SK-N-SH (cell line): Measurements from ENCODE around the gene PIP4K2B. TPM values are rescaled to one million over a fixed set of nuclear protein-coding genes. Genes with fewer than 3 reads are reported as not detected.

Experiments
- CTCF ChIA-PET: fragments of 300-600, 350-600 bp; formaldehyde crosslinking; extraction: SDS; loops from one replicate; lab custom pipeline; 2021; lab: Yijun Ruan, JAX
- POLR2A ChIA-PET: fragments of 350-600 bp; sonication (Branson Sonifier 250); formaldehyde crosslinking; extraction: SDS; loops from one replicate; lab custom pipeline; 2020; ENCODE audit warnings: antibody characterized with exemption, inconsistent platforms; lab: Yijun Ruan, JAX
- DNase-seq: peaks from one replicate; pipeline ENCODE4 v3.0.0; 2012
- H2AFZ ChIP-seq: fragments of 200-600 bp; sonication (generic); 2 replicates; pipeline ENCODE4 v1.8.1; 2016; ENCODE audit warnings: antibody characterized with exemption, mild to moderate bottlenecking, low read depth
- H3F3A ChIP-seq: fragments of 200-600 bp; sonication (generic); replicated peaks from 2 replicates; pipeline ENCODE3; 2016; ENCODE audit warnings: antibody characterized with exemption, mild to moderate bottlenecking; ENCODE audit not compliant: insufficient read depth
- H3K27ac ChIP-seq, 2 experiments: fragments of 200-500 bp in 1 of 2; fragments of 200-600 bp in 1 of 2; sonication (Bioruptor generic) in 1 of 2; sonication (generic), shearing (Covaris generic) in 1 of 2; 2 replicates each; pipeline versions ENCODE4 v1.5.1 to v1.6.1; 2014 to 2016; ENCODE audit warnings: low read depth in 2 of 2, inconsistent platforms in 1 of 2, low read length in 1 of 2, mild to moderate bottlenecking in 1 of 2, mixed read lengths in 1 of 2
- H3K27me3 ChIP-seq: fragments of 200-600 bp; sonication (generic), shearing (Covaris generic); 2 replicates; pipeline ENCODE4 v1.6.1; 2016; ENCODE audit warnings: mixed run types; ENCODE audit not compliant: insufficient read depth
- H3K36me3 ChIP-seq, 2 experiments: fragments of 200-500 bp in 1 of 2; fragments of 200-600 bp in 1 of 2; sonication (Bioruptor generic) in 1 of 2; sonication (generic) in 1 of 2; replicated peaks in 1 of 2; 2 replicates each; pipeline versions ENCODE3 to v1.5.1; 2014 to 2016; ENCODE audit warnings: low read length in 1 of 2, mild to moderate bottlenecking in 1 of 2; ENCODE audit not compliant: insufficient read depth in 2 of 2, control insufficient read depth in 1 of 2
- H3K4me1 ChIP-seq, 2 experiments: fragments of 200-500 bp in 1 of 2; fragments of 200-600 bp in 1 of 2; sonication (Bioruptor generic) in 1 of 2; sonication (generic), shearing (Covaris generic) in 1 of 2; 2 replicates each; pipeline versions ENCODE4 v1.5.1 to v1.6.1; 2014 to 2016; ENCODE audit warnings: low read depth in 1 of 2, low read length in 1 of 2, mixed run types in 1 of 2; ENCODE audit not compliant: insufficient read depth in 2 of 2, control insufficient read depth in 1 of 2
- H3K4me2 ChIP-seq: fragments of 200-600 bp; sonication (generic), shearing (Covaris generic); 2 replicates; pipeline ENCODE4 v1.6.1; 2017; ENCODE audit warnings: mixed run types
- H3K4me3 ChIP-seq, 2 experiments: fragments of 200-500 bp in 1 of 2; fragments of 200-600 bp in 1 of 2; sonication (Bioruptor generic) in 1 of 2; sonication (generic), shearing (Covaris generic) in 1 of 2; 2 replicates each; pipeline versions ENCODE4 v1.5.1 to v1.8.1; 2014 to 2016; ENCODE audit warnings: low read depth in 2 of 2, inconsistent platforms in 1 of 2, low read length in 1 of 2, mild to moderate bottlenecking in 1 of 2, mixed read lengths in 1 of 2, moderate library complexity in 1 of 2
- H3K79me2 ChIP-seq: fragments of 200-600 bp; sonication (generic); 2 replicates; pipeline ENCODE4 v1.8.1; 2017; ENCODE audit warnings: mild to moderate bottlenecking; ENCODE audit not compliant: insufficient read depth
- H3K9ac ChIP-seq: fragments of 200-600 bp; sonication (generic); 2 replicates; pipeline ENCODE4 v1.6.1; 2017; ENCODE audit warnings: mixed run types
- H3K9me2 ChIP-seq: fragments of 200-600 bp; sonication (generic); 2 replicates; pipeline ENCODE4 v1.6.1; 2017; ENCODE audit warnings: mixed run types
- H3K9me3 ChIP-seq: fragments of 200-600 bp; sonication (generic); 2 replicates; pipeline ENCODE4 v1.6.1; 2017; ENCODE audit warnings: mixed run types, mild to moderate bottlenecking, moderate library complexity
- H4K20me1 ChIP-seq: fragments of 200-600 bp; sonication (generic); 2 replicates; pipeline ENCODE4 v1.6.1; 2017; ENCODE audit warnings: mild to moderate bottlenecking, mixed run types; ENCODE audit not compliant: insufficient read depth
- CHD2 ChIP-seq: fragments of 150-350 bp; IDR thresholded peaks from 2 replicates; pipeline ENCODE4 v1.6.1; 2018; ENCODE audit warnings: low read length; ENCODE audit not compliant: partially characterized antibody
- ELF1 ChIP-seq: IDR thresholded peaks from 2 replicates; pipeline ENCODE4 v1.4.0; 2012
- EZH2phosphoT487 ChIP-seq: fragments of 200-600 bp; sonication (generic); IDR thresholded peaks from 2 replicates; pipeline ENCODE4 v1.6.1; 2017; ENCODE audit warnings: low read depth, mixed run types, mild to moderate bottlenecking, antibody characterized with exemption, moderate library complexity, borderline replicate concordance
- FOXJ3 ChIP-seq: sonication (generic); formaldehyde crosslinking; IDR thresholded peaks from 2 replicates; pipeline ENCODE4 v1.5.1; 2020; ENCODE audit warnings: mild to moderate bottlenecking, missing genetic modification reagents
- FOXM1 ChIP-seq: IDR thresholded peaks from 2 replicates; pipeline ENCODE4 v1.4.0; 2012; ENCODE audit warnings: low read depth, mild to moderate bottlenecking
- GABPA ChIP-seq: IDR thresholded peaks from 2 replicates; pipeline ENCODE4 v1.4.0; 2012; ENCODE audit warnings: low read depth, mild to moderate bottlenecking
- GATA2 ChIP-seq: sonication (generic); formaldehyde crosslinking; IDR thresholded peaks from 2 replicates; pipeline ENCODE4 v1.5.0; 2020; ENCODE audit warnings: mild to moderate bottlenecking, missing genetic modification reagents
- IRF3 ChIP-seq: fragments of 150-350 bp; IDR thresholded peaks from 2 replicates; pipeline ENCODE4 v1.6.1; 2016; ENCODE audit warnings: mild to moderate bottlenecking, low read depth, low read length
- JUND ChIP-seq: IDR thresholded peaks from 2 replicates; pipeline ENCODE4 v1.4.0; 2012
- MAX ChIP-seq: IDR thresholded peaks from 2 replicates; pipeline ENCODE4 v1.4.0; 2012; ENCODE audit warnings: low read depth
- MEF2A ChIP-seq: IDR thresholded peaks from 2 replicates; pipeline ENCODE4 v1.4.0; 2012; ENCODE audit warnings: low read depth, borderline replicate concordance
- MXI1 ChIP-seq: IDR thresholded peaks from 2 replicates; pipeline ENCODE4 v1.6.1; 2012; ENCODE audit warnings: mild to moderate bottlenecking, low read depth, low read length, improper control_type of control experiment
- NFIC ChIP-seq: IDR thresholded peaks from 2 replicates; pipeline ENCODE4 v1.4.0; 2012; ENCODE audit warnings: borderline replicate concordance
- NRF1 ChIP-seq: IDR thresholded peaks from 2 replicates; pipeline ENCODE4 v1.6.1; 2012; ENCODE audit warnings: low read depth, mild to moderate bottlenecking, low read length
- TAF1 ChIP-seq: IDR thresholded peaks from 2 replicates; pipeline ENCODE4 v1.6.1; 2012; ENCODE audit warnings: low read depth, mild to moderate bottlenecking, low read length, moderate library complexity, borderline replicate concordance
- TCF12 ChIP-seq: IDR thresholded peaks from 2 replicates; pipeline ENCODE4 v1.4.0; 2012
- TEAD4 ChIP-seq: IDR thresholded peaks from 2 replicates; pipeline ENCODE4 v1.4.0; 2012; ENCODE audit warnings: mild to moderate bottlenecking, borderline replicate concordance; ENCODE audit not compliant: insufficient read depth
- USF1 ChIP-seq: IDR thresholded peaks from 2 replicates; pipeline ENCODE4 v1.4.0; 2012; ENCODE audit warnings: low read depth, borderline replicate concordance
- YY1 ChIP-seq: IDR thresholded peaks from 2 replicates; pipeline ENCODE4 v1.4.0; 2012; ENCODE audit warnings: low read depth, mild to moderate bottlenecking
- WGBS: methylation state at CpG from one replicate; pipeline ENCODE4 v1.1.6; 2017; ENCODE audit warnings: low lambda C conversion rate; 5-methylcytosine and 5-hydroxymethylcytosine counted together
- polyA plus RNA-seq, 3 experiments: library from polyadenylated mRNA; depleted of rRNA; stranded (reverse); fragments of >200 nt; gene quantifications; 2 replicates each; pipeline ENCODE4 v1.2.3, GENCODE V29; 2012

The PIP4K2B gene
- polyA plus RNA-seq, 1 of the 3 experiments (the other 2 are of a cell fraction), result 29.8 TPM

GRCh38 chr17:38779965-38780752 is 19.2 kb downstream of the PIP4K2B start:
- H3K27me3 ChIP-seq, result no peaks in the 10 kb centered on the region
- TF ChIP-seq TCF12 (no peak), FOXJ3 (no peak), GATA2 (no peak), JUND (no peak), NFIC (no peak), TEAD4 (no peak), EZH2phosphoT487 (no peak), MXI1 (no peak), GABPA (no peak), YY1 (no peak), FOXM1 (no peak), TAF1 (no peak), USF1 (no peak), IRF3 (no peak)
- TF ChIP-seq, all 33 proteins: peak for 0
- no peak overlapping the region for H3K4me2 ChIP-seq
- 96% methylated on average over 22 of the region's 23 CpGs for WGBS
- no peaks in the 10 kb centered on the region for H3K9me3 ChIP-seq
- DNase-seq, result no peak
- H3K36me3 ChIP-seq, result peaks cover 50 to 72% of the 10 kb centered on the region in 2 experiments
- H3F3A ChIP-seq, result peaks cover 2% of the 10 kb centered on the region
- peaks cover 0 to 4% of the 10 kb centered on the region in 2 experiments; a peak in 1 of 4 replicates for H3K4me1 ChIP-seq
- no peaks in the 10 kb centered on the region; the same call in 1 of the 2 replicates for H3K79me2 ChIP-seq
- POLR2A ChIA-PET, result no interaction called here
- H3K27ac ChIP-seq, result no peak overlapping the region
- CTCF ChIA-PET, result interaction anchor here (0.9 kb wide), 1 partner anchor 31 kb away, joined by 3 read pairs; no protein-coding TSS in a partner anchor
- no peak overlapping the region for H3K9ac ChIP-seq
- H3K4me3 ChIP-seq, result no peak overlapping the region
- no peaks in the 10 kb centered on the region for H4K20me1 ChIP-seq
- H2AFZ ChIP-seq, result no peak overlapping the region
- H3K9me2 ChIP-seq, result no peaks in the 10 kb centered on the region

- no peak for DNase-seq
- ChIA-PET POLR2A (no interaction called here), CTCF (interaction anchor here (0.7 to 1.8 kb wide), 2 partner anchors 16 to 467 kb away, joined by 3 to 5 read pairs; no protein-coding TSS in a partner anchor)
- Histone ChIP-seq H3F3A (no peaks in the 10 kb centered on the region), H3K27ac (no peak overlapping the region), H3K9ac (no peak overlapping the region), H3K4me3 (no peak overlapping the region), H3K27me3 (no peaks in the 10 kb centered on the region), H3K36me3 (peaks cover 50 to 71% of the 10 kb centered on the region in 2 experiments), H3K4me2 (no peak overlapping the region), H3K9me3 (no peaks in the 10 kb centered on the region), H3K79me2 (no peaks in the 10 kb centered on the region), H3K9me2 (no peaks in the 10 kb centered on the region), H3K4me1 (peaks cover 0 to 4% of the 10 kb centered on the region in 2 experiments; a peak in 1 of 4 replicates), H4K20me1 (no peaks in the 10 kb centered on the region), H2AFZ (no peak overlapping the region)
- no peak for TF ChIP-seq NRF1
- TF ChIP-seq GABPA, result no peak
- TF ChIP-seq JUND, result no peak
- no peak for TF ChIP-seq ELF1
- no peak for TF ChIP-seq CHD2
- no peak for TF ChIP-seq MEF2A
- TF ChIP-seq MAX, result no peak
- no peak for TF ChIP-seq NFIC
- no peak for TF ChIP-seq USF1
- TF ChIP-seq IRF3, result no peak
- WGBS, result 69% methylated on average over 7 of the region's 7 CpGs
Measured at GRCh38 chr17:38777641-38778250, 21.6 kb downstream of the PIP4K2B start.
